ENCODE measurements around the gene PRRT2. TPM values are rescaled to one million over a fixed set of nuclear protein-coding genes. Genes with fewer than 3 reads are reported as not detected.

PRRT2 gene
- total RNA-seq, 1 donor from 2014 or later: 2.1 TPM

- DNase-seq (ENCODE audit: low spot score): no peak
- intact Hi-C loops (cut with DNase I): no loop called here
These were observed 1.9 kb upstream of the PRRT2 start for GRCh38 chr16:29809850-29810698.

GRCh38 chr16:29810699-29811169 lies 1.3 kb upstream of the PRRT2 start:
- no peak for DNase-seq (ENCODE audit: low spot score)
- intact Hi-C loops (cut with DNase I): no loop called here

- peak; percentile 98 for DNase-seq (ENCODE audit: low spot score)
These were observed 660 bp upstream of the PRRT2 start for GRCh38 chr16:29811170-29811895.

GRCh38 chr16:29812754-29813643 lies 1.0 kb downstream of the PRRT2 start:
- intact Hi-C loops (cut with DNase I): no loop called here
- DNase-seq (ENCODE audit: low spot score): no peak

More at GRCh38 chr16:29811170-29811895, 660 bp upstream of the PRRT2 start:
- intact Hi-C loops (cut with DNase I): no loop called here

- DNase-seq (ENCODE audit: low spot score): no peak
- intact Hi-C loops (cut with DNase I): no loop called here
These were observed 1.9 kb downstream of the PRRT2 start for GRCh38 chr16:29813644-29814562.

- DNase-seq (ENCODE audit: low spot score): no peak
- intact Hi-C loops (cut with DNase I): no loop called here
These were observed 2.6 kb downstream of the PRRT2 start for GRCh38 chr16:29814592-29814991.

- intact Hi-C loops (cut with DNase I): loop anchor here (5.0 kb wide), 2 partner anchors 47 to 157 kb away; partner anchors contain the start of genes CDIPT and TAOK2
- no peak for DNase-seq (ENCODE audit: low spot score)
These were observed 3.2 kb downstream of the PRRT2 start for GRCh38 chr16:29815032-29815721.

- intact Hi-C loops (cut with DNase I): loop anchor here (5.0 kb wide), 2 partner anchors 46 to 156 kb away; partner anchors contain the start of genes CDIPT and TAOK2
- DNase-seq (ENCODE audit: low spot score): peak; percentile 99
These were observed 4.0 kb downstream of the PRRT2 start, which contains the start of gene PAGR1 for GRCh38 chr16:29815793-29816693. Gene PAGR1, plus strand, starts transcription at chr16:29816152. Its CDS starts 374 bp downstream, at chr16:29816526.

GRCh38 chr16:29816694-29817441 lies 4.9 kb downstream of the PRRT2 start:
- intact Hi-C loops (cut with DNase I): loop anchor here (1.0 to 5.0 kb wide), 3 partner anchors 27 to 155 kb away; partner anchors contain the start of genes CDIPT, KIF22 and TAOK2
- no peak for DNase-seq (ENCODE audit: low spot score)

- intact Hi-C loops (cut with DNase I): loop anchor here (5.0 kb wide), 2 partner anchors 44 to 154 kb away; partner anchors contain the start of genes CDIPT and TAOK2
- no peak for DNase-seq (ENCODE audit: low spot score)
These were observed 6.1 kb downstream of the PRRT2 start for GRCh38 chr16:29818082-29818481.

GRCh38 chr16:29819506-29819905 lies 7.5 kb downstream of the PRRT2 start:
- intact Hi-C loops (cut with DNase I): loop anchor here (5.0 kb wide), 2 partner anchors 43 to 153 kb away; partner anchors contain the start of genes CDIPT and TAOK2
- DNase-seq (ENCODE audit: low spot score): no peak

- peak; percentile 91 for DNase-seq (ENCODE audit: low spot score)
- intact Hi-C loops (cut with DNase I): no loop called here
These were observed 8.3 kb downstream of the PRRT2 start, which contains the start of gene MVP for GRCh38 chr16:29820271-29820701. Gene MVP, plus strand, starts transcription at chr16:29820462. Its CDS starts 10,088 bp downstream, at chr16:29830550.

GRCh38 chr16:29820730-29821642 lies 9.0 kb downstream of the PRRT2 start:
- DNase-seq (ENCODE audit: low spot score): no peak
- intact Hi-C loops (cut with DNase I): no loop called here

GRCh38 chr16:29821643-29822115 lies 9.7 kb downstream of the PRRT2 start:
- intact Hi-C loops (cut with DNase I): no loop called here
- DNase-seq (ENCODE audit: low spot score): no peak
